Fibroblast of peridontal ligament (primary cell): ENCODE data around the gene ZNF428.
"Not testable (repeated sequence)": the region's sequence is repeated elsewhere in the genome, so short reads cannot be mapped to it uniquely, and the experiment has no call there.

Experiments
- DNase-seq: peaks from one replicate; pipeline ENCODE4 v3.0.0-alpha.2; 2010; ENCODE audit errors: extremely low read depth

ZNF428 gene

DNA sequence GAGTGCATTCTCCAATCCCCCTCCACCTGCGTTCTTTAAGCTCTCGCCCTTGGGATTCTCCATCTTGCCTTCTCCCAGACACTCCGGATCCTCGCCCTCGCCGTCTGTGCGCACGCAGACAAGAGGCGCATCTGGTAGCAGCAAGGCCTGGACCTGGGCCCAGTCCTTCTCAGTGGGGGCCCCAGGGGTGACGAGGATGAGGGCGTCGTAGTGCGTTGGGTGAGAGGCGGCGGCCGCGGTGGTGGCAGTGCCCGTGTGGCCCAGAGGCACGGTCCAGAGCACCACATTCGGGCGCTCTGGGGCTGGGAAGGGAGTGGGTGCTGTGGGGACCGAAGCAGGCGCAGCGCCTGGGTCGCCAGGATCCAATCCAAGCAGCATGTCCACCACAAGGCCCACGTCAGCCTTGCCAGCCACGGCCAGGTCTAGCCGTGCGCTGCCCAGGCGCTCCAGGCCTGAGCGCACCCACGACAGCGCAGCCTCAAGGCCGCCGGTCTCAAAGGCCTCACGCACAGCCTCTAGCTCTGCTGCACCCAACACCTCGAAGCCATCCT lies 26.6 kb downstream of the ZNF428 start:
- DNase-seq: no peak

DNA sequence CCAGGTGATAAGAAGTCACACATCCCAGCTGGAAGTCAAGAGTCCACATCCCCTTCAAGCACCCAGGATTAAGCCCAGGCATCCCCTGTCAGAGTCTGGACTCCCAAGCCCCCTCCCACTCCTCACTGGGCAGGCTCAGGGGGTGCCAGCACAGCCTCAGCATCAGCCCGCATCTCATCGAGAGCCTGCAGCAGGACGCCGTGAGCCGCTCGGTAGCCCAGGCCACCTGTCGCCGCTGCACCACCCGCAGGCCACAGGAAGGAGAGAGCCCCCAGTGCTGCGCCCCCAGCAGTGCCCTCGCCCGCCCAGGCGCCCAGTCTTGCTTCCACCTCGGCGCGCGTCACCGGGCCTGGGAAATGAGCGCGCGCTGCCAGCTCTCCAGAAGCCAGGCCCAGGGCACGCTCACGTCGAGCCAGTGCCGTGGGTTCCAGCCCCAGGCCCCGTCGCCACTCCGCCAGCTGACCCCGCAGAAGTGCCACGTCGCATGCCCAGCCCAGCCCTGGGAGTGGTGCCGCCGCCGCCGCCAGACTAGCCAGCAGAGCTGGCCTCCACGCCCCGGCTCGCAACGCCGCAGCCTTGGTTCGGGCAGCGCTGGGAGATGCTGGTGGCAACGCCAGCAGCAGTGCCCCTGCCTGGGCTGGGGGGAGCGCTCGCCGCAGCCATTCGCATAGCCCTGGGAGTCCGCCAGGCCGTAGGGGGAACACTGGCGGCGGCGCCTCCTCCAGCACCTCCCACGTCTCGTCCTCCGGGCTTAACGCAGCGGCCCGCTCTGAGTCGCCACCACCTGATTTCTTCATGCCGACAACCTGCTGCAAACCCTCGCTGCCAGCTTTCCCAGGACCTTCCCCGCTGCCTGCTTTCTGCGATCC lies 27.3 kb downstream of the ZNF428 start:
- no peak for DNase-seq

DNA sequence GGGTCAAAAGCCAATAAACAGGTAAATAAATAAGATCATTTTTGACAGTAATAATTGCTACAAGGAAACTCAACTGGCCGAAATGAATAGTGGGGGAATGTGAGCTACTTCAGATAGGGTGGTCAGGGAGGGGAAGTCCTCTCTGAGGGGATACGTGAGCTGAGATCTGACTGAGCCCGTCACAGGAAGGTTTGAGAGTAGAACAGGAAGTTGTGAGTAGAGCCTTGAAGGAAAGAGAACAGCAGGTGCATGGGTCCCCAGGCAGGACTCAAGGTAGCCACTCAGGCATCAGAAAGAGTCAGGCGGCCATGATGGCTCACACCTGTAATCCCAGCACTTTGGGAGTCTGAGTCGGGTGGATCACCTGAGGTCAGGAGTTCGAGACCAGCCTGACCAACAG lies 29.8 kb downstream of the ZNF428 start:
- DNase-seq: no peak

DNA sequence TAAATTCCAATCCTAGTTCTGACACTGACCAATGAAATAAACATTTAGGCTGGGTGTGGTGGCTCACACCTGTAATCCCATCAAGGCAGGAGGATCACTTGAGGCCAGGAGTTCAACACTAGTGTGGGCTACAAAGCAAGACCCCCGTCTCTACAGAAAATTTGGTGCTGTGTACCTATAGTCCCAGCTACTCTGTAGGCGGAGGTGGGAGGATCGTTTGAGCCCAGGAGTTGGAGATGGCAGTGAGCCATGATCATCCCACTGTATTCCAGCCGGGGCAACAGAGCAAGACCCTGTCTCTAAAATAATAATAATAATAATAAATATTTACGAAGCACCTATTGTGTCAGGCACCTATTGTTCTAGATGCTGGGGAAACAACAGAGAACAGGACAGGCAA lies 30.2 kb downstream of the ZNF428 start:
- DNase-seq: no peak

DNA sequence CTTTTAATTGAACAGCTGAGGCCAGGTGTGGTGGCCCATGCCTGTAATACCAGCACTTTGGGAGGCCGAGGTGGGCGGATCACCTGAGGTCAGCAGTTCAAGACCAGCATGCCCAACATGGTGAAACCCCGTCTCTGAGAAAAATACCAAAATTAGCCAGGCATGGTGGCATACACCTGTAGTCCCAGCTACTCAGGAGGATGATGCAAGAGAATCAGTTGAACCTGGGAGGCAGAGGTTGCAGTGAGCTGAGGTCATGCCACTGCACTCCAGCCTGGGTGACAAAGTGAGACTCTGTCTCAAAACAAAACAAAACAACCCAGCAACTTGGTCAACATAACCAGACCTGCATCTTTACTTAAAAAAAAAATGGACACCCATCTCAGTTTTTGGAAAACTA lies 32.4 kb downstream of the ZNF428 start:
- DNase-seq: not testable (repeated sequence)

DNA sequence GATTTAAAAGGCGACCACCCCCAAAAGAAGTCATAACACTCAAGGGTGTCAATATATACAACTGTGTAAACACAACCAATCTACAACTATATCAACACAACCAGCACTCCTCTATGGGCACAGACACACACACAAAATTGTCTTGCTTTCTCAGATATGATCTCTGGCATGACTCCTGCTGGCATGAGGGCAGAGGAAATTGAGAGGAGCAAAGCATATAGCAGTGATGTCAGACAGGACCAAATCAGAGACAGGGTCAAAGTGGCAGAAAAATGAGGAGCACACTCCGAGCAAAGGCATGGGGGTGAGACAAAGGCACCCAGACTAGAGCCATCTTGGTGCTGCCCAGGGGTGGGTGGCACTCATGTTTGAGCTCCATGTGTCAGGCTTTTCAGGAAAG lies 33.1 kb downstream of the ZNF428 start:
- DNase-seq: no peak

DNA sequence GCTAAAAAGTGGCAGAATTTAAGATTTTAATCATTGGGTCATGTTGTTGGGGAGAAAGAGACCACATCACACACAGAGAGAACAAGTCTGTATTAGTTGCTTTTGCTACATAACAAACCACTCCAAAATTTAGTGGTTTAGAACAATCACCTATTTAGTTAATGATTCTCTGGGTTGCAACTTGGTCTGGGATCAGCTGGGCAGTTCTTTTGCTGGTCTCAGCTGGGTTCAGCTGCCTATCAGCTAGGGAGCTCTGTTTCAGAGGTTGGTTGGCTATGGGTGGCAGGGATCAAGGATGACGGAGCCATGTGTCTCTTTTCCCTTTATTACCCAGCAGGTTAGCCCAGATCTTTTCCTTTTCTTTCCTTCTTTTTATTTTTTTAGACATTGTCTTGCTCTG lies 34.9 kb downstream of the ZNF428 start:
- no peak for DNase-seq

DNA sequence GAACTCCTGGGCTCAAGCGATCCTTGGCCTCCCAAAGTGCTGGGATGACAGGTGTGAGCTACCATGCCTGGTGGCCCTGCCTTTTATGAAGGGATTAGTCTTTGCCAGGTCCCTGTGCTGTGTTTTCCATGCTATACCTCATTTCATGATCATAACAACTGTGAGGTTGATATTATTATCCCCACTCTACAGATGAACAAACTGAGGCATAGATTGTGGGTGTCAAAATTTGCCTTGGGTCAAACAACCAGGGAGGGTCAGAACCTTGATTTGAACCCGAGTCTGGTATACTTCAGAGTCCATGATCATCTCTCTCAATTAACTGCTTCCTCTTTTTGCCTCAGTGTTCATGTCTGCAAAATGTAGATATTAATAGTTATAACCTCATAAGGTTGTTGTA lies 36.9 kb downstream of the ZNF428 start:
- no peak for DNase-seq

DNA sequence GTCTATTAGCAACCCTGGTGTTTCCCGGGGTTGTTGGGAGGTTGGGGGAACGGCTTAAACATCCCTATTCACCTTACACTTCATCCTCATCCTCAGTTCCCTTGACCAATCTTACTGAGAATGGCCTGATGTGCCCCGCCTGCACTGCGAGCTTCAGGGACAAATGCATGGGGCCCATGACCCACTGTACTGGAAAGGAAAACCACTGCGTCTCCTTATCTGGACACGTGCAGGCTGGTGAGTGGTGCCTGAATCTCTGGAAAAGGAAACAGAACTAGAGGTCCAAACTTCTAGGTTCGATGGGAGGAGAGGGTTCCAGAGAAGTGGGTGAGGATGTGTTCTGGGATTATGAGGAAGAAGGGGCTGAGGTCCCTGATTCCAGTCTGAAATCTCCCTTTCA lies 38.0 kb downstream of the ZNF428 start:
- DNase-seq: no peak

DNA sequence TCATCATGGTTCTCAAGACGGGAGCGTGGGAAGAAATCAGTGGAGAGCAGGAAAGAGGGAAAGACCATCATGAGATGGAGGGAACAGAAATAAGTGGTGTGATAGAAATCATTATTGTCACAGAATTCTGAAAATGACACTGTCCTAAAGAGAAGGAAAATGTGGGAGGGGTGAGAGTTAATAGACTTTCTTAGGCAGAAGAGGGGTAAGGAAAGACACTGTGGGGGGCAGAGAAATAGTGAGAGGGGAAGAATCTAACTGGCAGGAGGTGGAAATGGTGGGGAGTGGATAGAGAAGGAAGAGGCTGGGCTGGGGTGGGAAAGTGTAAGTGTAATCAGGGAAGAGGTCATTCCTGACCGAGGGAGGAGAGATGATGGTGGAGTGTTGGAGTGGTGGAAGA lies 40.6 kb downstream of the ZNF428 start:
- DNase-seq: no peak

DNA sequence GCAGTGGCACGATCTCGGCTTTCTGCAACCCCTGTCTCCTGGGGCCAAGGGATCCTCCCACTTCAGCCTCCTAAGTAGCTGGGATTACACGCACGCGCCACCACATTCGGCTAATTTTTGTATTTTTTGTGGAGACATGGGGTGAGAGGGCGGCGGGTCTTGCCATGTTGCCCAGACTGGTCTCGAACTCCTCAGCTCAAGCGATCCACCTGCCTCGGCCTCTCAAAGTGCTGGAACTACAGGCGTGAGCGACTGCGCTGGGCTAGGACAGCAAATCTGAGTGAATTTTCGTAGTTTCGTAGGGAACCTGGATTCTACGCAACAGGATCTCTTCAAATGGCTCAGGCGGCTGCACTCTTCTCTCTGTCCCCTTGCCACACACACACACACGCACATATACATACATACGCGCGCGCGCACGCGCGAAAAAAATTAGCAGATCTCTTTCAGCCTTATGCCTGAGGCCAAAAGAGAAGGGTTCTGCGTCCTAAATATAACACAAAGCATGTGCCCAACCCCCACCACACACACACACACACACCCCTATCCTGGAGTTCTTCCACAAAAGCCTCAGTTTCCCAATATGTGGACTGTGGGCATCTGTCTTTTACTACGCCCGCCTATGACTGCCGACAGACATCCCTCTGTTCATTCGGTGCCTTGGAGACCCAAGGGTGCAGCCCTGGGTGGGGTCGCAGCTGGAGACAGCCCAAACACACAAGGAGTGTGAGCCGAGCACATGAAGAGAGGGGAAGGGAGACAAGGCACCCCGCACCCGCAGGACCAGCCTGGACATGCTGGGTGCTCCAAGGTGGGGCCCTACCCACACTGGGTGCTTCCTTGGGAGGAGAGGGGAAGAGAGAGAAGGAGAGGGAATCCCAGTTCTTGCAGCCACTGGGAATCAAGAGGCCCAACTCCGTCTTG lies 43.2 kb downstream of the ZNF428 start:
- no peak for DNase-seq

DNA sequence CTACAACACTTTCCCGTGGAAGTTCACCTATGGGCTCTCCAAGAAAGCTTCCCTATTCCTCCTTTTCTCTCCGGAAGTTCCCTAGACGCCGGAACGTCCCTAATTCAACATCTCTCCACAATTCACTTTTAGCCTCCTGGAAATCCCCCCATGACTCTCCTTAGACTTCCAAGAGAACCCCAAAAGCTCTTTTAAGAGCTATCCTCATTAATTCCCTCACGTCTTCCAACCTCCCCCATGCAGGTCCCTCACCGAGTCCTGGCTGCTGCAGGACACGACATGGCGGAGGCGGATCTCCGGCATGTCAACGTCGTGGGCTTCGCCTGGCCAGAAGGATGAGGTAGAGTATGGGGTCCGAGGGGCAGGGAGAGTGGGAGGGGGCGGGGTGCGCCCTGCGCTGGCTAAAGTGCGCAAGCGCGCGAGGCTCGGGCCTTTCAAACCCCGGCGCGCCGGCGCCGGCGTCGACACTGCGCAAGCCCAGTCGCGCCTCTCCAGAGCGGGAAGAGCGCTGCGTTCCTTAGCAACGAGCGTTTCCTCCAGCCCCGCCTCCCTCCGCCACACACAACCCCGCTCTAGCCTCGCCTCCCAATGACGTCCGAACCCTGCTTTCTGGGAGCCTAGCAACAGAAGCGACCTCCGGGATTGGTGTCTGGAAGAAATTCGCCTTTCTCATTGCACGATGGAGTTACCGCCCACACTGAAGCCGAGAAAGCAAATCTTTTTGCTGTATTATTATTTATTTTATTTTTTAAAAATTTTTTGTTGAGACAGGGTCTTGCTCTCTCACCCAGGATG lies 44.1 kb downstream of the ZNF428 start, which contains the start of the genes PINLYP and XRCC1:
TSS of gene PINLYP (plus strand) at position 646 of the 795 bp plus-strand sequence. CDS start 1,391 bp downstream, outside the sequence.
TSS of gene XRCC1 (minus strand) at position 372 of the 795 bp plus-strand sequence. CDS start at position 303, 69 bp downstream.
- peak; percentile 98 for DNase-seq

DNA sequence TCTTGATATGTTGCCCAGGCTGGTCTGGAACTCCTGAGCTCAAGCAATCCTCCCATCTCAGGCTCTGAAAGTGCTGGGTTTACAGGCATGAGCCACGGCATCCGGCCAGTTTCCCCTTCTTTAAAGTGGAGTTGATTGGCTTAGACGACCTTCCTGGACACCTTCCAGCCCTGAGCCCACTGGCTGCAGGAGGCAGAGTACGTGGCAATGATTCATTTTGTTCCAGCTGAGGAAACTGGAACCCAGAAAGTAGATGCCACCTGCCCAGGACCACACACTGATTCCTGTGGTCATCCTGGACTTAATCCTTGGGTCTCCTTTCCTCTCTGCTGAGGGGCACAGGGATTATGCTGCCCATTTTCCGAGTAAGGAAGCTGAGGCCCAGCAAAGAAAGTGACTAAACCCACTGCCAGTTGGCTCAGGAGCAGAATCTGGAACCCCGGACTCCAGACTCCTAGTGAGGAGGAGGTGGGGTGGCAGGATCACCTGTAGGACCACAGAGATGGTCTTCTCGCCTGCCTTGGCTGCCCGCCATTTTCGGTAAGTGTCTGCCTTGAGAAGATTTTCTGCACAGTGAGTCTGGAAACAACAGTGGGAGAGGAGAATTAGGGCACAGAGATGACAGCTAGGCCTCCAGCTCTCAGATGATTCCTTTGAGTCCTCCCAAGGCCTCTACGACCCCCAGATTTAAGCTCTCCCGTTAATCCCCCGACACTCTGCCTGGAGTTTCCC lies 44.8 kb downstream of the ZNF428 start:
- peak; percentile 7 for DNase-seq

DNA sequence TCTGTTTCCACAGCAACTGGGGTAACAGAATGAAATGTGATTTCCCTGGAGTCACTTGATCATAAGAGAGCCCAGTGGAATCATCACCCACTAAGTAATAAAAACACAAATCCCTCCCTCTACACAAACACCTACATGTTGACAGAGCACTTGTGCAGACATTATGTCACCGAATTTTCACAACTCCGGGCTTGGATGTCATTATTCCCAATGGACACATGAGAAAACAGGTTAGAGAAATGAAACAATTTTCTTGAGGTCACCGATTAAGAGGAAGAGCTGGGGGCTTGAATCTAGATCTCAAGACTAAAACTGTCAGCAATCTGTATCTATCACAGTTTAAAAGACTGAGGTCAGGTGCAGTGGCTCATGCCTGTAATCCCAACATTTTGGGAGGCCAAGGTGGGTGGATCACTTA lies 47.2 kb downstream of the ZNF428 start:
- no peak for DNase-seq

DNA sequence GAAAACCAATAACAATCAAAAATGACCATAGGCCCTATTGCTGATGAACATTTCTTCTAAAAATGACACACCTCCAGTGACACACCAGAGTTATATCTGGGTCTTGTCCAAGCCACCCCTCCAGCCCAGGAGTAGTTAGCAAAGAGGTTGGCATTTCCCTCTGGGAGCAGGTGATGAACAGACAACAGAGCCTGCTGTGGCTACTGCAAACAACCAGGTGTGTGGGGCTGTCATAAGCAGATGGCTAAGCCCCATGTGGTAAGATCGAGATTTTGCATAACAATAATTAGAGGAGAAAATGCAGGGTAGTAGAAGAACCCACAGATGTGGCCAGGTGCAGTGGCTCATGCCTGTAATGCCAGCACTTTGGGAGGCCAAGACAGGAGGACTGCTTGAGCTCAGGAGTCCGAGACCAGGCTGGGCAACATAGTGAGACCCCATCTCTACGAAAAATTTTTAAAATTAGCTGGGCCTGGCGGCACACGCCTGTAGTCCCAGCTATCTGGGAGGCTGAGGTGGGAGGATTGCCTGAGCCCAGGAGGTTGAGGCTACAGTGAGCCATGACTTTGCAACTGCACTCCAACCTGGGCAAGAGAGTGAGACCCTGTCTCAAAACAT lies 49.1 kb downstream of the ZNF428 start:
- no peak for DNase-seq

DNA sequence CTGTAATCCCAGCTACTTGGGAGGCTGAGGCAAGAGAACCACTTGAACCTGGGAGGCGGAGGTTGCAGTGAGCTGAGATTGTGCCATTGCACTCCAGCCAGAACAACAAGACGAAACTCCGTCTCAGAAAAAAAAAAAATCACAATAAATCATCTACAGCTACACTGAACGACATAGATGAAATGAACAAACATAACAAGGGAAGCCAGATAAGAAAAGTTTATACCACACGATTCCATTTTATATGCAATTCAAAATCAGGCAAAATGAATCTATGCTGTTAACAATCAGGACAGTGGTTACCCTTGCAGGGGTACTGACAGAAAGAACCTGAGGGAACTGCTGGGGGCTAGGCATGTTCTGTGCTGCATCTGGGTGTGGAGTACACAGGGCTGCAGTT lies 49.8 kb downstream of the ZNF428 start:
- no peak for DNase-seq

DNA sequence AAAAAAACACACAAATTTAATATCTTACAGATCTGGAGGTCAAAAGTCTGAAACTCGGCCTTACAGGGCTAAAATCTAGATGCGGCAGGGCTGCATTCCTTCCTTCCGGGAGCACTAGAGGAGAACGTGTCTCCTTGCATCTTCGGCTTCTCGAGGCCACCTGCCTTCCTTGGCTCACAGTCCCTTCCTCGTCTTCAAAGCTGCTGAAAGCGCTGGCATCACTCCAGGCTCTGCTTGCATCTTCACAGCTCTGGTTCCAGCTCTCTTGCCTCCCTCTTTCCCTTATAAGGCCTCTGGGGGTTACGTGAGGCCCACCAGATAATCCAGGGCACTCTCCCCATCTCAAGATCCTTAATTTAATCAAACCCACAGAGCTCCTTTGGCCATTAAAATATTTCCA lies 54.6 kb downstream of the ZNF428 start:
- no peak for DNase-seq

DNA sequence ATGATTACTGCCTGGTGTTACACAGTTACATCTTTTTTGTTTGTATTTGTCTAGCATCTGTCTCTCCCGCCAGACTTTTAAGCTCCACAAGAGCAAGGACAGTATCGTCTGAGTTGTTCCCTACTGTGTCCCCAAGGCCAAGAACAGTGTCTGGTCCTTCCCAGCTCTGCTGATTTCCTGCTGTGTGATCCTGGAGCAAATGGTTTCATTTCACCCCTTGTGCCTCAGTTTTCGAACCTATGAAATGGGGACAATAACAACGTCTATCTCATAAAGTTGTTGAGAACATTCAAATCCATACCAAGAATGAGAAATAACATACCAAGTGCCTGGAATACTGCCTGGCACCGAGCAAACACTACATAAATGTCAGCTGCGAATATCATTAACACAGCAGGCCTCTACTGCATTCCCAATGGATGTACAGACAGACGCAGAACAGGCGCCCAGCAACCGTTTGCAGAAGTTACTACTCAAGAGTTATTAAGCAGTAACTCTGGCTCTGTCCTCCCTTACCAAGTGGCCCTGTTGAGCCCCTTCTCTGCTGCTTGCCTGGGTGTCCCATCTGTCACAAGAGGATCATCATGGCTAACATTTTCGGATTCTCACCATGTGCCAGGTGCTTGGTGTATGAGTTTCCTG lies 55.5 kb downstream of the ZNF428 start:
- DNase-seq: no peak

DNA sequence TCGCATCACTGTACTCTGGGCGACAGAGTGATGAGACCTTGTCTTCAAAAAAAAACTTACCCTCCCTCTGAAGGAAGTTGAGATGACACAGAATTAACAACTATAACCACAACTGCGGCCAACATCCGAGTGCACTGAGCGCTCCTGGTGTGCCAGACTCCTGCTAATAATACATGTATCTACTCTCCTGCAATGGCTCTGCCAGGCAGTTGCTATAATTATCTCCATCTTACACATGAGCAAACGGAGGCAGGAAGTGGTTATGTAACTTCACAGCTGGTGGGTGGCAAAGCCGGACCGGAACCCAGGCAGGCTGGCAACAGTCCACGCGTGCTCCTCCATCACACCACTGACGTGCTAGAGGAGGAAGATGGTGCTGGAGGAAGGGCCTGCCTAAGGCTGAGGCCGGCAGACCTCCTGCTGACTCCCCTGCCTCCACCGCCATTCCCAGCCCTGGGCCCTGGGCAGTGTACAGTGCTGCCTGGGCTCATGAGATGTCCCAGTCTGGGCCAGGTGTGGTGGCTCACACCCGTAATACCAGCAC lies 56.7 kb downstream of the ZNF428 start:
- peak; percentile 78 for DNase-seq
